Upper lobe of right lung (tissue), 1 donor: ENCODE results near the gene GRID1. TPM values are rescaled to one million over a fixed set of nuclear protein-coding genes. Genes with fewer than 3 reads are reported as not detected.

Source experiments
- ATAC-seq: fragments of 200-7000 bp; cut with Tn5 transposase; one replicate; pipeline ENCODE4 v1.9.1; 2020; ENCODE audit warnings: mild to moderate bottlenecking, moderate library complexity
- DNase-seq: peaks from one replicate; pipeline ENCODE4 v3.0.0-alpha.2; 2020
- H3K27ac ChIP-seq: fragments of 200-600 bp; one replicate; pipeline ENCODE4 v1.8.0; 2022
- H3K27me3 ChIP-seq: fragments of 200-600 bp; one replicate; pipeline ENCODE4 v1.8.0; 2022; ENCODE audit warnings: mild to moderate bottlenecking
- H3K36me3 ChIP-seq: fragments of 200-600 bp; one replicate; pipeline ENCODE4 v1.8.0; 2022
- H3K4me1 ChIP-seq: fragments of 200-600 bp; one replicate; pipeline ENCODE4 v1.8.0; 2022
- H3K4me3 ChIP-seq: fragments of 200-600 bp; one replicate; pipeline ENCODE4 v1.8.0; 2022; ENCODE audit warnings: mild to moderate bottlenecking
- H3K9me3 ChIP-seq: fragments of 200-600 bp; one replicate; pipeline ENCODE4 v1.8.0; 2022
- intact Hi-C: fragments of 100-400 bp; cut with DNase I; formaldehyde crosslinking; loops from one replicate; pipeline ENCODE4 v1.11.0; 2022
- total RNA-seq: library from RNA; stranded (reverse); fragmentation: NEBNext Ultra II Directional; extraction: Animal tissue kit (Norgen Biotek cat#: 25700); gene quantifications from one replicate; pipeline ENCODE4 v1.2.1, GENCODE V29; 2021
- TF ChIP-seq, protein P1 (sequence below): fragments of 200-600 bp; IDR thresholded peaks from one replicate; pipeline ENCODE4 v1.8.0; 2022; ENCODE audit warnings: antibody characterized with exemption
- donor health status: DM: no; HTN: yes; CAD: no; lungs with severe emphysema.

GRID1 gene
- total RNA-seq, 1 donor from 2014 or later: 3.0 TPM

DNA sequence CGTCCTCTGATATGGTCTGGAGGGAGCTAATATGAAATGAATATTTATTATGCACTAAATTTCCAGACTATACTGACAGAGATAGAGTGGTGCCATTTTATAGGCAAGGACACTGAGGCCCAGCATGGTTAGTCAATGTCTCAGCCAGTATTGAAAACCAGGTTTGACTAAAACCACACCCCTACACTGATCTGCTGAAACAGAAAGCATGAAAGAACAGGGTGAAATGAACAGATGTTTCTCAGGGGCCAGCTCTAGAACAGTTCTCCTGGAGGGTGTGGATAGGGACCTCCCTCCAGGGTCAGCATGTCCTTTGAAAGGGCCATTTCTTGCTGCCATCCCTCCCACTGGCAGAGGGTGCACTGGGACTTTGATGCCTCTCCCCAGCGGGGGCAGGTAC, 700.5 kb downstream of the GRID1 start:
- Histone ChIP-seq H3K9me3 (no peaks in the 10 kb centered on the region), H3K27ac (no peak overlapping the region), H3K27me3 (no peaks in the 10 kb centered on the region), H3K4me1 (no peaks in the 10 kb centered on the region), H3K4me3 (no peak overlapping the region), H3K36me3 (no peaks in the 10 kb centered on the region)
- ATAC-seq (no peak), DNase-seq (no peak)
- intact Hi-C loops: no loop called here
- TF ChIP-seq, protein P1, sequence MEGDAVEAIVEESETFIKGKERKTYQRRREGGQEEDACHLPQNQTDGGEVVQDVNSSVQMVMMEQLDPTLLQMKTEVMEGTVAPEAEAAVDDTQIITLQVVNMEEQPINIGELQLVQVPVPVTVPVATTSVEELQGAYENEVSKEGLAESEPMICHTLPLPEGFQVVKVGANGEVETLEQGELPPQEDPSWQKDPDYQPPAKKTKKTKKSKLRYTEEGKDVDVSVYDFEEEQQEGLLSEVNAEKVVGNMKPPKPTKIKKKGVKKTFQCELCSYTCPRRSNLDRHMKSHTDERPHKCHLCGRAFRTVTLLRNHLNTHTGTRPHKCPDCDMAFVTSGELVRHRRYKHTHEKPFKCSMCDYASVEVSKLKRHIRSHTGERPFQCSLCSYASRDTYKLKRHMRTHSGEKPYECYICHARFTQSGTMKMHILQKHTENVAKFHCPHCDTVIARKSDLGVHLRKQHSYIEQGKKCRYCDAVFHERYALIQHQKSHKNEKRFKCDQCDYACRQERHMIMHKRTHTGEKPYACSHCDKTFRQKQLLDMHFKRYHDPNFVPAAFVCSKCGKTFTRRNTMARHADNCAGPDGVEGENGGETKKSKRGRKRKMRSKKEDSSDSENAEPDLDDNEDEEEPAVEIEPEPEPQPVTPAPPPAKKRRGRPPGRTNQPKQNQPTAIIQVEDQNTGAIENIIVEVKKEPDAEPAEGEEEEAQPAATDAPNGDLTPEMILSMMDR: no peak

DNA sequence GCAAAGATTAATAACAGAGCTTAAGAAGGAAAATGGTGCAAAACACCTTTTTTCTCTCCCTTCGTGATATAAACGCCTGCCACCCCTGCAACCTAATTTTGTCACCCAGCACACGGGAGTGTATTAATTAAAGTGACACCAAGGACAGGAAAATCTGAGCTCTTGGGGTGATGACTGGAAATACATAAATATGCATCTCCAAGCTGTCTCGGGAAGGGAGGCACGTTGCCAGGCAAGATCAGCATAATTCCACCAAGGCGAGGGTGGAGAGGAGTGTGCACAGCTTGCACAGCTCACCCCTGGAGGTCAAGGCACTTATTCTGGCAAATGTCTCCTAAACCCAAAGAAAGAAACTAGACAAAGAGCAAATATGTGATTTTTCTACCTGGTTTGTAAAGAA, 700.9 kb downstream of the GRID1 start:
- Histone ChIP-seq H3K27ac (no peak overlapping the region), H3K4me1 (no peaks in the 10 kb centered on the region), H3K9me3 (no peaks in the 10 kb centered on the region), H3K4me3 (no peak overlapping the region), H3K27me3 (no peaks in the 10 kb centered on the region), H3K36me3 (no peaks in the 10 kb centered on the region)
- intact Hi-C loops: no loop called here
- DNase-seq (no peak), ATAC-seq (no peak)
- TF ChIP-seq, protein P1: no peak

DNA sequence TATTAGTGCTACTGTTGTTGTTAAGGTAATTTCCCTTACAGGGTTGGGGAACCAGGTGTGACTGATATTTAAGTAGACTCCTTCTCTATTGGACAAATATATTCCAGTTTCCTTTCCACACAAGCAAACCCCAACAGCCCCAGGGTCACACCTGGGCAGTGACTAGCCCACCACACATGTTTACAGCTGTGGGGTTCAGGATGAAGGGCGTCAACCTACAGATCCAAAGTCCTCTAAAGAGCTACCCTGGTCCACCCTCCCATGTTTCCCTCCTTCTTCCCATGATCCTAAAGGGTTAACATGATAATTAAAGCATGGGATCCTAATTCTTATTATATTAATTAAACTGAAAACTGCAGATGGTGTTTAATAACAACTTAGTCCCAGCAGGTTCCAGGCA, 701.5 kb downstream of the GRID1 start:
- DNase-seq: no peak
- ATAC-seq: no peak
- no peak overlapping the region for H3K27ac ChIP-seq
- no peaks in the 10 kb centered on the region for H3K4me1 ChIP-seq
- no peaks in the 10 kb centered on the region for H3K27me3 ChIP-seq
- no peaks in the 10 kb centered on the region for H3K9me3 ChIP-seq
- H3K4me3 ChIP-seq: no peak overlapping the region
- intact Hi-C loops: no loop called here
- H3K36me3 ChIP-seq: no peaks in the 10 kb centered on the region
- TF ChIP-seq, protein P1: no peak

DNA sequence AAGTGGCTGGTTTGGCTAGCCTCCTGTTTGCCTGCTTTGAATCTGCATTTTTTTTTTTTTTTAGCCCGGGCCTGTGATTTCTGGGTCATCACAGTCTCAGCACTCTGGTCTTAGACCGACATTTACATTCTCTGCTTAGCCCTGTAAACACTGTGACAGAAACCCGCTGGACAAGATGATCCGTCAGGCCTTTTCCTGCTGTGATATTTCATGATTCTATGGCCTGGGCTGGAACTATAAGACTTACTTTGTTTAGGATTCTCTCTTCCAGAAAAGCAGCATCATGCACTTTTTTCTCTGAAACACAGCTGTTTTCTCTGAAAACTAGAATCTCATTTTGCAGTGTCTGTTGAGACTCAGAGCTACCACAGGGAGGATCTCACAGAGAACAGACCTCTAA, 705.5 kb downstream of the GRID1 start:
- ATAC-seq (no peak), DNase-seq (no peak)
- Histone ChIP-seq H3K27ac (no peak overlapping the region), H3K36me3 (no peaks in the 10 kb centered on the region), H3K4me3 (no peak overlapping the region), H3K9me3 (no peaks in the 10 kb centered on the region), H3K27me3 (no peaks in the 10 kb centered on the region), H3K4me1 (no peaks in the 10 kb centered on the region)
- TF ChIP-seq, protein P1: no peak
- intact Hi-C loops: no loop called here

DNA sequence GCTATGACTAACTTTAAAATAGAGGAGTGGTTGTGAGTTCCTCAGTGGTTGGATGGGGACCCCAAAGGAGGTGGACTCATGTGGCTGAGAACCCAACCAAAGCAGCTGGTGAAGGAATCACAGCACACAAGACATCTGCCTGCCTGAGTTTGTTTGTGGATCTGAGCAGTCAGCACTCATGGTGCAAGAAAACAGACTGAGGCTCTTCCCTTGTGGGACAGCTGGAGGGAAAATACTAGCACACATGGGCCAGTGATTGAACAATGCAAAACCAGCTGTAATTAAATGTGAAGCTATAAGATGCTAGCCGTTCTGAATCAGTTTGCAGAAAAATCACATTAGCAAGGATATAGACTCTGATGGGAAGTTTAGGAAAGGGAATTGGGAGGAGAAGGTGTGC, 707.3 kb downstream of the GRID1 start:
- TF ChIP-seq, protein P1: no peak
- H3K36me3 ChIP-seq: no peaks in the 10 kb centered on the region
- H3K4me3 ChIP-seq: no peak overlapping the region
- no peaks in the 10 kb centered on the region for H3K27me3 ChIP-seq
- no peak overlapping the region for H3K27ac ChIP-seq
- ATAC-seq: no peak
- DNase-seq: no peak
- no peaks in the 10 kb centered on the region for H3K9me3 ChIP-seq
- H3K4me1 ChIP-seq: no peaks in the 10 kb centered on the region
- intact Hi-C loops: no loop called here

DNA sequence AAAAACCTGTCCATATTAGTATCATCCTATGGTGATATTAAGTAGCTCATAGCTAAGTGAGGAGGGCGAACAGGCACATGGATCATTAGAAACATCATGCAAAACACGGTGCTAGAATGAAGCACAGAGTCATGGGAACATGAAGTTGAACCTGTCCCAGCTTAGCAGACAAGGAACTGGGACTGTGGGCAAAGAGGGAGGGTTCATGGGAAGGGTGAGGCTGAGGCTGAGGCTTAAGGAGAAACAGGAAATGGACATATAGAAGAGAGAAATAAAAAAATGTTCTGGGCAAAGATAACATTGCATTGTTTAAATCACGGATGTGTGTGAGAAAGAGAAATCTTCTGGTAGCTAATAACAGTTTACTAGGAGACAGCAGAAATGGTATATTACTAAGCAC, 708.1 kb downstream of the GRID1 start:
- no peaks in the 10 kb centered on the region for H3K9me3 ChIP-seq
- no peak for ATAC-seq

More for the DNA sequence above, 708.1 kb downstream of the GRID1 start:
- TF ChIP-seq, protein P1: no peak
- intact Hi-C loops: no loop called here
- DNase-seq: no peak
- H3K27me3 ChIP-seq: no peaks in the 10 kb centered on the region
- H3K27ac ChIP-seq: no peak overlapping the region
- no peak overlapping the region for H3K4me3 ChIP-seq
- H3K36me3 ChIP-seq: no peaks in the 10 kb centered on the region
- H3K4me1 ChIP-seq: no peaks in the 10 kb centered on the region
